Activated CD8-positive, alpha-beta memory T cell treated with anti-CD3 and anti-CD28 coated beads, Interleukin-2, amount 50 U/mL, for 1 hour (primary cell): ENCODE measurements around the gene G3BP2.

Source experiments
- DNase-seq: peaks from one replicate; pipeline ENCODE4 v3.0.0-alpha.2; 2020; ENCODE audit errors: extremely low read depth

G3BP2 gene

DNA sequence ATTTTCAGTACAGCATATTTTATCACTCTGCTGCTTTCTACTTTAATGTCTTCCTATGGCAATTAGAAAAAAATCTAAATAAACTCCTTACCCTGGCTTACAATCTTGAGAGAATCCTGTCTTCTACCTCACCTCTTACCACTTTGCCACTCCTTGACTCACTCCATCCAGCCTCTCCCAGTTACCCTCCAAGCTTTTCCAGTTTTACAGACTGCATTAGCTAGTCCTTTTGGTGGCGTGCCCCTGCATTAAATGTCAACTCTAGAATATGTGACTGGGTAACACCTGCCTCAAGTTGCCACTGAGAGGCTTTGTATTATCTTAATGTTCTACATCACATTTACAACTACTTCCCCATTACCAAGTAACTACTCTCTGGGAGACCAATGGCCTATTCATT is 35.4 kb downstream of the G3BP2 start:
- no peak for DNase-seq

- no peak for DNase-seq
Measured at GRCh38 chr4:75637176-75637575, 36.0 kb downstream of the G3BP2 start.

- DNase-seq = no peak
Measured at GRCh38 chr4:75634951-75635350, 38.3 kb downstream of the G3BP2 start.

- DNase-seq = no peak
Measured at GRCh38 chr4:75634281-75634680, 38.9 kb downstream of the G3BP2 start.

- no peak for DNase-seq
Measured at GRCh38 chr4:75633846-75634245, 39.4 kb downstream of the G3BP2 start.

- no peak for DNase-seq
Measured at GRCh38 chr4:75630937-75631329, 42.3 kb downstream of the G3BP2 start.

DNA sequence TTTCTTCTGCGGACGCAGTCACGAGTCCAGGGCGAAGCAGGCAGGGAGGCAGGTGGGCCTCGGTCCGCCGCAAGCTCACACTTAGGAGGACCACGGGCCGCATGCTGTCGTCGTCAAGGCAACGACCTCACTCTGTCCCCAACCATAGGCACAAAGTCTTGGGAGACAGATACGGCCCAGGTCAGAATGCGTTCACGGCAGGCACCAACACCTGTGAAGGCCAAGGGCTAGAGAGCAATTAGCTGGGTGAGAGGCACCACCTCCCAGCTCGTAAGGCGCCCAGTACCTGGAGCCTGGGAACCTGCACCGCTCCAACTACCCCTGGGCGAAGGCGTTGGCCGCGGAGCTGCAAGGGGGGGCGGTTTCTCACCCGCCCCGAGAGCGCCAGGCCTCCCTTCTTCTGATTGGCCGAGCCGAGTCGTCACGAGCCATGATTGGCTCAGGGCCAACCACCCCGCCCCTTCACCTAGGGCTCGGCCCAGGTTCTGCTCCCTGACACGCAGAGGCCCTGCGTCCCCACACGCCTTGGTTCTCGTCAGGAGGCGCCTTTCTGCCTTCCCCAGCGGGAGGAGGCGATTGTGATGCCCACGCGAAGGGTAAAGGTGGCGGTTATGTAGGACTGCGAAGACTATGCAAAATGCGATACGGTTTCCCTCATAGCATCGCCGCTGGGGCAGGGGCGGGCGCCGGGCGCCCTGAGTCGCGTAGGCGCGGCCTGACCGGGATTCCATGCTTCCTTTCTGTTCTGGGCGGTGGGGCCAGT is 42.9 kb downstream of the G3BP2 start, which contains the start of gene CDKL2:
Gene CDKL2 (minus strand): TSS at position 355 of the 763 bp plus-strand sequence. CDS start 4,540 bp downstream, outside the sequence.
- peak; percentile 78 for DNase-seq

GRCh38 chr4:75629239-75629638 is 44.0 kb downstream of the G3BP2 start:
- DNase-seq = no peak

- no peak for DNase-seq
Measured at GRCh38 chr4:75623026-75623425, 50.2 kb downstream of the G3BP2 start.

GRCh38 chr4:75621715-75622114 is 51.5 kb downstream of the G3BP2 start:
- no peak for DNase-seq

DNA sequence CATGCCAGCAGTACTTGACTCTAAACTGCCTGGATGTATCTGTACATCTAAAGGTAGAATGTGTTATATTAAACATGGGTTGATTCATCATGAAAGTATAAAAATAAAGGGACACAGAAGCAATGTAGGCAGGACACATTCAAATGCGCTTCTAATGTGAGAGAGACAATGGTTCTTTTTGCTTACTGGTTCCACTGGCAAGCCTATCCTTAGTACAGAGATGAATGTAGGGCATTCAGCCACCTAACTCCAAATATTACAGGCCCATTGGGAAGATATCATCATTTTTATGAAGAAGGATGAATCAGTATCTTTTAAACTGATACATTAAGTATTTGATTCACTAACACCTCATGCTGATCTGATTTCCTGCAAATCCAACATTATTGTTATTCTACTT is 60.9 kb downstream of the G3BP2 start:
- DNase-seq = no peak

- no peak for DNase-seq
Measured at GRCh38 chr4:75605928-75606327, 67.3 kb downstream of the G3BP2 start.

DNA sequence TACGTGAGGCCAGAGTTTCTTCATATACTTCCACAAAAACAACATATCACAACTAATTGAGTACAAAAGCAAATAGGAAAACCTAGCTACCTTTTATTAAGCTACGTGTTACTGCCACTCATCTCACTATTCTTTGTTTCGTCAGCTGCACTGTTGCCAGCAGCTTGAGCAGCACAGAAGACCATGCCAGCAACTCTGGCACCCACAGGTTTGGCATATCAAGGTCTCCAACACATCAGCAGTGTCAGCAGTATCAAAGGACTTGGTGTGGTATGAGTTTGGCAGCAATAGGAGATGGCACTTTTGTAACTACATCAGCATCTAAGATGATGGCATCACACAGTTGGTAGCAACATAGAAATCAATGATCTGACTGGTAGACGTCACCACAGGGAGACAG is 73.6 kb downstream of the G3BP2 start:
- DNase-seq = no peak

DNA sequence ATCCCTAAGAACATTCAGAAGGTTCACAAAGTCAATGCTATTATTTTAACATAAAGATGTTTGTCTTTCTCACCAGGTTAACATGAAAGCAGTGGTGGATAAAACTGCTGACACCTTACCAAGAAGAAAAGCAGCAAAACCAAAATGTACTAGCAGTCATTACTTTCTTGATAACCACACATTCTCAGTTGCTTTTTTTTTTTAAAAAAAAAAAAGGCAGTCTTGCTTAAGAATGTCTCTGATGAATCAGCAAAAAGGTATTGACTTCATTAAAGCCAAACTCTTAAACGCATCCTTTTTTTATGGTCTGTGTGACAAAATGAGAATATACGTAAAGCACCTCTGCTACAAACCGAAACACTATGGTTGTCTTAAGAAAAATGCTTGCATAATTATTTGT is 74.8 kb downstream of the G3BP2 start:
- DNase-seq = no peak

DNA sequence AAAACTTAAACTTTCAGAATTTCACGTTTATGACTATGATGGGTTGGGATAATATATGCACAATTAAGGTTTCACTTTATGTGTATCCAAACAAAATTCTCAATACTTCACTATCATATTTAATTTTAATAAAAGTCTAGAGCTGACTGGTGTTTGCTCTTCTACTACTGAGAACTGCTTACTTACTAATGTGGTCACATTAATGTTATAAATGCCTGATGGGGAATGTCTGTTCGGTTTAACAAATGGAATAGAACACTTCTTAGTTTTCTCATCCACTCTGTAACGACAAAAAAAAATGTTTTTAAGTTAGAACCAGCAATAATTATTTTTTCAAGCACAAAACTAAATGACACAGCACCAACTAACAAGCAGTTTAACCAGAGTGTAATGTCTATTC is 77.2 kb downstream of the G3BP2 start:
- DNase-seq = no peak

GRCh38 chr4:75593393-75593792 is 79.8 kb downstream of the G3BP2 start:
- no peak for DNase-seq
